ENCODE measurements around the gene DBH. TPM values are rescaled to one million over a fixed set of nuclear protein-coding genes. Genes with fewer than 3 reads are reported as not detected.
"Not testable (repeated sequence)": the region's sequence is repeated elsewhere in the genome, so short reads cannot be mapped to it uniquely, and the experiment has no call there.

The DBH gene
- total RNA-seq, 1 donor from 2014 or later, result not detected

- DNase-seq (ENCODE audit: low read depth in 2 of 2), result no peak
Observed at GRCh38 chr9:133665535-133665934, 29.4 kb downstream of the DBH start.

DNA sequence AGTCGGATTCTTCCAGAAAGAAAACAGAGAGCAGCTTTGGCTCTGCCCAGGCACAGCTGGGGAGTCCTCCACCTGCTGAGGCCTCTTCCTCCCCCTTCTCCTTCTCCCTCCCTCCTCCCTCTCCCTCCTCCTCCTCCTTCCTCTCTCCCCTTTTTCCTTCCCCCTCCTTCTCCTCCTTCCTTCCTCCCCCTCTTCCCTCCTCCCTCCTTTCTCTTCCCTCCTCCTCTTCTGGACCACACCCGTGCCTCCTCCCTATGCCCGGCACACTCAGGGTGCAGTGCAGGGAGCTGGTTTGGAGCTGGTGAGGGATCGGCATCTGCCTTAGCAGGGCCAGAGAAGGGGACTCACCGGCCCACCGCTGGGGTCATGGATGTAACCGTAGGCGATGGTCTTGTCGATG, 30.2 kb downstream of the DBH start:
- DNase-seq (ENCODE audit: low read depth in 2 of 2), result no peak

DNA sequence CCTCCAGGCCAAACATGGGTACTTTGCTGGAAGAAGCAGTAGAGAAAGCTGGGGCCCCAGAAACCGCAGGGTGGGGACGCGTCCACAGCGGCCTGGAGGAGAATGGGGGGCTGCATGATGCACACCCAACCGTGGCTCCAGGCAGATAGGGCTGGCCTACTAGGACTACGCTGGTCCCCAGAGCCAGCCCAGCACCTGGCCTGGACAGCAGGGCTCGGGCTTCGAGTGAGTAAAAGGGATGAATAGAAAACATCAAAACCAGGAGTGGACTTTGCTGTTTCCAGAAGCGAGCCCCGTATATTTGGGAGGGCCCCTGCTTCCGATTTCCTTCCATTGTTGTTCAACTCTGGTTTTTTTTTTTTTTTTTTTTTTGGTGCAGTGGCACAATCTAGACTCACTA, 30.7 kb downstream of the DBH start:
- DNase-seq (ENCODE audit: low read depth in 2 of 2), result peak in 1 of 2 donors; percentile 13

GRCh38 chr9:133667759-133668450, 31.7 kb downstream of the DBH start:
- no peak for DNase-seq (ENCODE audit: low read depth in 2 of 2)

DNA sequence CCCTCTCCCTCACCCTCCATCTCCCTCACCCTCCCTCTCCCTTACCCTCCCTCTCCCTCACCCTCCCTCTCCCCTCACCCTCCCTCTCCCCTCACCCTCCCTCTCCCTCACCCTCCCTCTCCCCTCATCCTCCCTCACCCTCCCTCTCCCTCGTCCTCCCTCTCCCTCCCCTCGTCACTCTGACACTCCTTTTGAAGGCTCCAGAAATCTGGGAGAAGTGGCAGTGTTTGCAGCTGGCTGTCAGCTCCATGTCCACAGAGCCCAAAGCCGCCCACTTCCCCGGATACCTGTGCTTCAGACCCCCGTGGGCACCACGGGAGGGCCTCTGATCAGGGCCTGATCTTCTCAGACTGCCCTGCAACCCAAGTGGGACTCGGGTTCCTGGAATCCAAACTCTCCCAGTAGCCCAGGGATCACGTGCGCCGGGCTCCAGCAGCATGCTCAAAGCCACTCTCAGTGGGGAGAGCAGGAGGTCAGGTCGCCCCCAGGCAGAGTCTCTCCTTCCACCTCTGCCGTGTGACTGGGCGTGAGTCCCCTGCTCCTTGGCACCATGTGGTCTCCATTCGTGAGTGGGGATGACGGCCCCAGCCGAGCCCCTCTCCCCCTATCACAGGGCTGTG, 33.1 kb downstream of the DBH start:
- no peak for DNase-seq (ENCODE audit: low read depth in 2 of 2)

DNA sequence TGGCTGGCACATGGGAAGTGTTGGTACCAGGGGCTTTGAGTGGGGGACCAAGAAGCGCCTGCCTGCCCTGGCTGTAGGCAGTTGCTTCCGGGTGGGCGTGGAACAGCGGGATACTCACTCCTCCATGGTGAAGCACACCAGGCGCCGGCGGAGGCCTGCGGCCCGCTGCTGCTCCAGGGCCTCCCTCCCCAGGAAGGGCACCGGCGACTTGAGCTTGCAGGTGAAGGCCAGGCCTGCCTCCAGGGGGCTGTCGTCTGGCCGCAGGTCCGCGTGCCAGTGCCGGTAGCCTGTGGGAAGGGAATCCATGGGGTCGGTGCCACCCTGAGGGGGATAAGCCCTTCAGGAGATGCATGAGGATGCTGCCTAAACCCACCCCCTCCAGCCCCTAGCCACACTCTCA, 34.3 kb downstream of the DBH start:
- DNase-seq (ENCODE audit: low read depth in 2 of 2), result no peak

DNA sequence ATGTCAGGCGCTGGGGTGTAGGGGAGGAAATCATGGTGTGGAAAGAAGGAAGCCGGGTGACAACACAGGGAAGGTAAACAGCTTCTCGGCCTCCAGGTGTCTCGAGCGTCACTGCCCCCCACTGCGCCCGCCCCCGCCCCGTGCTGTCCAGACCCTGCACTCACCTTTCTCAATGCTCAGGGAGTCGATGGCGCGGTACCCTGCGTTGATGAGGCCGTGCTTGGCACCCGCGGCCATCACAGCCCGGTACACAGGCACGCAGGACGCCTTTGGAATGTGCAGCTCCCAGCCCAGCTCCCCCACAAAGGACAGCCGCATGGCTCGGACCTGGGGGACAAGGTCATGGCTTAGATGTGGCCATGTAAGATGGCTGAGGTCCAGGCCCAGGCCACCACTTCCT, 35.2 kb downstream of the DBH start:
- DNase-seq (ENCODE audit: low read depth in 2 of 2), result no peak

- no peak for DNase-seq (ENCODE audit: low read depth in 2 of 2)
Observed at GRCh38 chr9:133672503-133673257, 36.5 kb downstream of the DBH start.

DNA sequence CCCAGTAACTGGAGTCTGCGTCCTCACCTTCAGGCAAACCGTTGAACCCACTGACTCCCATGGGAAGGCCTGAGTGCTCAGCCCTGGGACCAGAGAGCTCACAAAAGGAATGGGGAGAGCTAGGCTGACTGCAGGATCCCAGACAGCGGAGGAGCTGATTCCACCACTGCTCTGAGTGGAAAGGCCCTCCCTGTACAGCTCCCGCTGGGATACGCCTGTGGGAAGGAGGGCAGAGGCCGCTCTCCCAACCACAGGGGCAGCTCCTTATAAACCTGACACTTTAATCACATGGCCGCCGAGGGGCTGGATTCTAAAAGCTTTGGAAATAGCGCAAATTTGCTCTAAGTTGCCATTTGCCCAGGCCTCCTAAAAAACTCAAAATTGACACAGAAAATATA, 37.1 kb downstream of the DBH start:
- DNase-seq (ENCODE audit: low read depth in 2 of 2), result no peak

DNA sequence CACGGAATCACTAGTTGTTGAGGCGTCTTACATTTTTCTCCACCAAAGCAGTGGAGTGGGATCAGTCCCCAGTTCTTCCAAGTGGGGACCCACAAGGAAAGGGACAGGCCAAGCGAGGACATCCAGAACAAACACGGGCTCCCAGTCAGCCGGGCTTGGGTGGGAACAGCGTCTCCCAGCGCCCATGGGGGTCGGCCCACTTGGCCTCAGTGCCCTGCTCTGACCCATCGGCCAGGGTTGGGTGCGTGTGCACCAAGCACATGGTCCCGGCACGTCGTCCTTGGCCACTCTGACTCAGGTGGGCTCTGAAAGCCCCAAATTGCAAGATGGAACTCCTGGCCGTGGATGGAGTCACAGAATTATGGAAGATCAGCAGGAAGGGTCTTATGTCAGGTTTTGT, 37.9 kb downstream of the DBH start:
- DNase-seq (ENCODE audit: low read depth in 2 of 2), result no peak

DNA sequence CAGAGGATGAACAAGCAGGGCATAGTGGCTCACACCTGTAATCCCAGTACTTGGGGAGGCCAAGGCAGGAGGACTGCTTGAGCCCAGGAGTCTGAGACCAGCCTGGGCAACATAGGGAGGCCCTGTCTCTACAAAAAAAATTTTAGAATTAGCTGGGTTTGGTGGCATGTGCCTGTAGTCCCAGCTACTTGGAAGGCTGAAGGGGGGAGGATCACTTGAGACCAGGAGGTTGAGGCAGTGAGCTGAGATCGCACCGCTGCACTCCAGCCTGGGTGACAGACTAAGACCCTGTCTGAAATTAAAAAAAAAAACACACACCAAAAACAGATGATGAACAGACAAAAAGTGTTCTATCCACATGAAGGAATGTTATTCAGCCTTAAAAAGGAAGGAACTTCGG, 39.6 kb downstream of the DBH start:
- DNase-seq (ENCODE audit: low read depth in 2 of 2), result not testable (repeated sequence)

DNA sequence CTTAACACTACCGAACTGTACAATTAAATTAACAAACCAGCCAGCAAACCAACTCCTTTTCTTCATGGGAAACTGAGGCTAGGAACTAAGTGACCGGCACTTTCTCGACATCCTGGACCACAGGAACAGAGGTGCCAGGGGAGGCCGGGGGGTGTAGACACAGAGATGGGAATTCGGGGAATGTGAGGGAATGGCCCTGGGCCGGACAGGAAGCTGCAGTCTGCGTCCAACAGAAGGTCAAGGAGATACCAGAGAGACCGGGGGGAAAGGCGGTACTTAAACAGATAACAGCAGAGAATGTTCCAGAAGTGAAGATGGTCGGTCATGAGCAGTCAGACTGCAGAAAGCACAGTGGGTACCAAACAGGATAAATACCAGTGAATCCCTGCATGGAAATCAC, 40.3 kb downstream of the DBH start:
- no peak for DNase-seq (ENCODE audit: low read depth in 2 of 2)

GRCh38 chr9:133677126-133678010, 41.2 kb downstream of the DBH start:
- no peak for DNase-seq (ENCODE audit: low read depth in 2 of 2)

GRCh38 chr9:133679056-133679455, 42.9 kb downstream of the DBH start:
- no peak for DNase-seq (ENCODE audit: low read depth in 2 of 2)

GRCh38 chr9:133679466-133680061, 43.4 kb downstream of the DBH start:
- no peak for DNase-seq (ENCODE audit: low read depth in 2 of 2)

DNA sequence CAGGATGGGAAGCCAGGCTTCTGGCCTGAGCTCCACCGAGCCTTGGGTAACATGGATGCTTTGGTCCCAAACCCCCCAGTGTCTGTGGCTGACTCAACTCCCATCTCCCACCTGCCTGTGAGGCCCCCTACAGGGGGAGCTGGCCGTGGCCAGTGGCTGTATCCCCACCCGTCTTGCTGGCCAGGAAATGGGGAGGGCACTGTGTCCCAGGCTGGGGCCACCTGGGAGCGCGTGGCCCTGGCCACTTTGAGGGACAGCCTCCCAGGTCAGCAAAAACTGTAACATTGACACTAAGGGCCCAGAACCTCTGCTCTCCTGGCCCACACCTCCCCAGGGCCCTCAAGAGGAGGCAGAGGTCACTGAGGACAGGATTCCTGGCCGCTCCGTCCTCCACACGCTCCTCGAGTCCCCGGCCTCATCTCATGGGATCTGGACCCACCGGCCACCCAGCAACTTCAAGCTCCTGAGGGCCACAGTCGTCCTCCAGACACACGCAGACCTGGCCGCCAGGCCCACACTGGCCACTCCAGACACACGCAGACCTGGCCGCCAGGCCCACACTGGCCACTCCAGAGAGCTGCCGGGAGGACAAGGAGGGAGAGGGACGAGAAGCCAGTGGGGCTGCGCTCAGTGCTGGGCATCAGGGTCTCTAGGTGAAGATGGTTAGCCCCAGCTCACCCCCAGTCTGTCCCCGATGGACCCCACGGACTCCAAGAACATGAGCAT, 44.2 kb downstream of the DBH start:
- DNase-seq (ENCODE audit: low read depth in 2 of 2), result no peak

- DNase-seq (ENCODE audit: low read depth in 2 of 2), result no peak
Observed at GRCh38 chr9:133680976-133681657, 45.0 kb downstream of the DBH start.

DNA sequence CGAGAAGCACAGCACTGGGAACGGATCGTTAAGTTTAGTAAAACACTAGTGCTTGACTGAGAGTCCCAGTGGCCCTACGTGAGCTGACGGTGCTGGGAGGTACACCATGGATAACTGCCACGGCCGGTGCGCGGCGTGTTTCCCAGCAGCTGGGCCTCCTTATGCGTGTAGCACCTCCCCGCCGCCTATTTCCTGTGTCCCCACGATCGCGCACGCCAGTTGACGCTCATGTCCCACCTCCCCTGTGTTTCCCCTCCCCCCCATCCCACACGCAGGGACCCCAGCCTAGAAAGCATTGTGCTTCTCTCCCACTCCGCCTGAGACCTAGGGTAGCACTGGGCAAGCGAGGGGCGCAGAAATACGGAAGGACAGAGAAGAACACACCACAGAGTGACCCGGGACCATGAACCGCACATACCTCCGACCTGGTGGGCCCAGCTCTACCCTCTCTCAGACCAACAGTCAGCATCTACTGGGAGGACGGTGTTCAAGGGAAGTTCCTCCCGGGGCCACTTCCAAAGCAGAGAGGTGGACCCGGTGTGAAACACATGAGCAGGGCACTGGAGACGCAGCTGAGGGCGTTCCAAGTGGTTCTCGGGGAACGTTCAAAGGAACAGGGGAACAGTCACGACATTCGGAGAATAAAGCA, 45.6 kb downstream of the DBH start:
- no peak for DNase-seq (ENCODE audit: low read depth in 2 of 2)

- no peak for DNase-seq (ENCODE audit: low read depth in 2 of 2)
Observed at GRCh38 chr9:133682818-133683585, 46.8 kb downstream of the DBH start.

Measured in lung microvascular endothelial cell (primary cell).